K562 (cell line): ENCODE measurements around the gene PCDH1. TPM values are rescaled to one million over a fixed set of nuclear protein-coding genes. Genes with fewer than 3 reads are reported as not detected.

Experiments used
- ARID2 ChIP-seq: fragments of 450-650 bp; IDR thresholded peaks from 2 replicates; pipeline ENCODE4 v1.6.1; 2017; ENCODE audit warnings: antibody characterized with exemption, mild to moderate bottlenecking
- ATF6 ChIP-seq: sonication (generic); formaldehyde crosslinking; IDR thresholded peaks from 2 replicates; pipeline ENCODE4 v1.4.0; 2020; ENCODE audit warnings: mild to moderate bottlenecking, missing genetic modification reagents
- C11orf30 ChIP-seq: fragments of 450-650 bp; IDR thresholded peaks from 2 replicates; pipeline ENCODE4 v1.6.1; 2016; ENCODE audit warnings: low read depth, mild to moderate bottlenecking
- CREB3L1 ChIP-seq: fragments of 450-650 bp; IDR thresholded peaks from 2 replicates; pipeline ENCODE4 v1.6.1; 2014; ENCODE audit warnings: low read depth, mild to moderate bottlenecking, moderate library complexity, borderline replicate concordance
- ETV5 ChIP-seq: sonication (generic); formaldehyde crosslinking; IDR thresholded peaks from 2 replicates; pipeline ENCODE4 v1.4.0; 2020; ENCODE audit warnings: low read depth, mild to moderate bottlenecking, missing genetic modification reagents
- HNRNPUL1 ChIP-seq: fragments of 200-400 bp; formaldehyde crosslinking; IDR thresholded peaks from 2 replicates; pipeline ENCODE4 v1.6.1; 2017; ENCODE audit warnings: low read length
- MITF ChIP-seq: IDR thresholded peaks from 2 replicates; pipeline ENCODE4 v1.6.1; 2014; ENCODE audit warnings: antibody characterized with exemption
- NR2C2 ChIP-seq, 2 experiments: fragments of 200-800 bp in 1 of 2; sonication (Bioruptor generic) in 1 of 2; sonication (generic) in 1 of 2; formaldehyde crosslinking in 1 of 2; IDR thresholded peaks; 2 replicates each; pipeline versions ENCODE4 v1.6.1 to v1.8.0; 2016 to 2022; ENCODE audit warnings: mild to moderate bottlenecking in 1 of 2, missing compliant biosample characterization in 1 of 2, missing genetic modification characterization in 1 of 2, missing genetic modification reagents in 1 of 2
- PPARD ChIP-seq: fragments of 250-450 bp; sonication (Bioruptor Pico); IDR thresholded peaks from 2 replicates; pipeline ENCODE4 v1.8.0; 2022; ENCODE audit warnings: inconsistent platforms, mild to moderate bottlenecking, moderate library complexity
- PRDM10 ChIP-seq: fragments of 450-650 bp; IDR thresholded peaks from 2 replicates; pipeline ENCODE4 v1.6.1; 2018; ENCODE audit not compliant: partially characterized antibody
- TCF7 ChIP-seq: sonication (generic); IDR thresholded peaks from 2 replicates; pipeline ENCODE4 v1.6.1; 2016; ENCODE audit warnings: antibody characterized with exemption, borderline replicate concordance
- ZBTB43 ChIP-seq: sonication (generic); formaldehyde crosslinking; IDR thresholded peaks from 2 replicates; pipeline ENCODE4 v1.8.0; 2023; ENCODE audit warnings: mild to moderate bottlenecking, missing genetic modification reagents
- ZNF395 ChIP-seq: fragments of 200-800 bp; sonication (Bioruptor generic); IDR thresholded peaks from 2 replicates; pipeline ENCODE4 v1.6.1; 2017; ENCODE audit warnings: missing genetic modification characterization, missing compliant biosample characterization
- polyA plus RNA-seq, 8 experiments: library from polyadenylated mRNA; depleted of rRNA in 4 of 8; stranded (reverse) in 5 of 8; unstranded in 3 of 8; fragments of >200 nt; fragmentation: Nextera tagmentation in 2 of 8; fragmentation: Illumina TruSeq in 1 of 8; extraction: Ambion mirVana in 2 of 8; extraction: Trizol in 1 of 8; gene quantifications; 2 replicates each; pipeline versions ENCODE4 v1.2.1 to v1.2.3, GENCODE V29; 2011 to 2014; ENCODE audit warnings: inconsistent platforms in 1 of 8, missing spikeins in 1 of 8
- total RNA-seq, 7 experiments: library from RNA; depleted of rRNA in 6 of 7; stranded (reverse); fragments of >200 nt in 6 of 7; fragmentation: Illumina TruSeq in 2 of 7; extraction: Trizol in 2 of 7; gene quantifications; 2 replicates each; pipeline versions ENCODE4 v1.2.1 to v1.2.3, GENCODE V29; 2011 to 2021; ENCODE audit warnings: low replicate concordance in 1 of 7

Gene PCDH1
- total and polyA plus RNA-seq, 9 of the 15 experiments (the other 6 are each of a cell fraction or from before 2014, with no cell fraction given) = 0.11 to 3.6 (median 1.9) TPM; not detected in 1

- TF ChIP-seq ATF6 (CRISPR knock-in tag) (0 out of 2 replicates have a peak, but pooled peaks have one; percentile 19), PPARD (no peak), MITF (no peak), ZBTB43 (CRISPR knock-in tag) (no peak), ZNF395 (CRISPR knock-in tag) (0 out of 2 replicates have a peak, but pooled peaks have one; percentile 39), C11orf30 (peak; percentile 49), PRDM10 (peak; percentile 25), NR2C2 (CRISPR knock-in tag; IDR thresholded peaks at IDR 0.05) (no peak), NR2C2 (tag; IDR thresholded peaks at IDR 0.05) (peak; percentile 82), ETV5 (CRISPR knock-in tag) (peak; percentile 6; the same call in 1 of the 2 replicates), HNRNPUL1 (no peak), CREB3L1 (peak; percentile 18; the same call in 1 of the 2 replicates), TCF7 (no peak), ARID2 (0 out of 2 replicates have a peak, but pooled peaks have one; percentile 21)
These were observed 29.3 kb downstream of the PCDH1 start (continued) for GRCh38 chr5:141848744-141849414.
